Measurements from ENCODE around the gene SYT10.

SYT10 gene

GRCh38 chr12:33439587-33440011 lies at the start of gene SYT10:
Gene SYT10, minus strand, starts transcription at chr12:33439819. Its CDS starts 297 bp downstream, at chr12:33439522.
- peaks cover 6% of the 10 kb centered on the region; the same call in 1 of the 2 replicates for H3K4me1 ChIP-seq (ENCODE audit: insufficient read depth, low read length)
- no peaks in the 10 kb centered on the region for H3K9me3 ChIP-seq (ENCODE audit: control insufficient read depth, insufficient read depth, low read length)
- peak within 1 kb of the TSS; percentile 59 for H3K9ac ChIP-seq (ENCODE audit: low read depth, low read length)
- H3K36me3 ChIP-seq (ENCODE audit: insufficient read depth, low read length), result no peaks in the 10 kb centered on the region

DNA sequence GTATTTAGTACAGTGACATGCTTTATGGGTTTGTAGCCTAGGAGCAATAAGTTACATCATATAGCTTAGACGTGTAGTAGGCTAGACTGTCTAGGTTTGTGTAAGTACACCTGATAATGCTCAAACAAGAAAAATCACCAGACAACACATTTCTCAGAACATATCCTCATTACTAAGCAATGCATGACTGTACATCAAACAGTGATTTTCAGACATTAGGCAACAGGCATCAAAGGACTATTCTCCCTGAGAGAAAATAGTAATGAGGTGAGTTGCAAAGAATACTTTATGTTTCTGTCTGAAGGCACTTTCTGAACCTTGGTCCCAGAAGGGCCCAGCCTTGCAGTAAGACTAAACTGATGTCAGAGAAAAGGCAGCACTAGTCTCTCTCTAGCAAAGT lies 48.4 kb upstream of the SYT10 start:
- Histone ChIP-seq H3K36me3 (ENCODE audit: insufficient read depth, low read length) (no peaks in the 10 kb centered on the region), H3K4me1 (ENCODE audit: insufficient read depth, low read length) (0 out of 2 replicates have a peak, but pooled peaks cover 5% of the 10 kb centered on the region), H3K9me3 (ENCODE audit: control insufficient read depth, insufficient read depth, low read length) (no peaks in the 10 kb centered on the region; the same call in 1 of the 2 replicates), H3K9ac (ENCODE audit: low read depth, low read length) (no peak overlapping the region)

GRCh38 chr12:33486058-33486457 lies 46.4 kb upstream of the SYT10 start:
- no peaks in the 10 kb centered on the region for H3K9me3 ChIP-seq (ENCODE audit: control insufficient read depth, insufficient read depth, low read length)
- H3K4me1 ChIP-seq (ENCODE audit: insufficient read depth, low read length), result 0 out of 2 replicates have a peak, but pooled peaks cover 5% of the 10 kb centered on the region
- H3K36me3 ChIP-seq (ENCODE audit: insufficient read depth, low read length), result no peaks in the 10 kb centered on the region
- no peak overlapping the region for H3K9ac ChIP-seq (ENCODE audit: low read depth, low read length)

DNA sequence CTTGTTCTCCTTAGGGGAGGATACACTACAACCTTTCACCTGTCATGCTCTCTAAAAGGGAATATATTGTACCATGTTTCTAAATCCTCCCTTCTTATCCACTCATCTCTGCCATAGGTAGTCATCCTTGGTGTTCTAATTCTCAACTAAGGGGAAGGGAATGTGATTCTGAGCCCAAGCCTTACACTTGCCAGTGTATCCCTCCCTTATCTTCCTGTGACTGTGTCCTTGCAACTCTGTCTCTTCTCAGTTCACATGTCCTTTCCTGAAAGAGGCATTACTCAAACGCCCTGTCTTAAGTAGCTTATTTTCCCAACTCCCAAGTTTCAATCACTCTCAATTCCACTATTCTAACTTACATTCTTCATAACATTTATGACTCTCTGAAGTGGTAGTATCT lies 44.5 kb upstream of the SYT10 start:
- Histone ChIP-seq H3K9ac (ENCODE audit: low read depth, low read length) (no peak overlapping the region), H3K36me3 (ENCODE audit: insufficient read depth, low read length) (no peaks in the 10 kb centered on the region), H3K4me1 (ENCODE audit: insufficient read depth, low read length) (0 out of 2 replicates have a peak, but pooled peaks cover 5% of the 10 kb centered on the region), H3K9me3 (ENCODE audit: control insufficient read depth, insufficient read depth, low read length) (no peaks in the 10 kb centered on the region)

DNA sequence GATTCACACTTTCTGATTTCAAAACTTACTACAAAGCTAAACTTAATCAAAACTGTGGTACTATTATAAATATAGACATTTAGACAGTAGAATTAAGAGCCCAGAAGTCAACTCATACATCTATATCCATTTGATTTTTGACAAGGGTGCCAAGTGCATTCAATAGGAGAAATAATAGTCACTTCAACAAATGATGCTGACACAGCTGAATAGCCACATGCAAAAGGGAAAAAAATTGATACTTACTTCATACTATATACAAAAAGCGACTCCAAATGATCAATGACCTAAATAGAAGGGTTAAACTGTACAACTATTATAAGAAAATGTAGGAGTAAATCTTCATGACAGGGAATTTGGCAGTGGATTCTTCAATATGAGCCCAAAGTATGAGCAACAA lies 40.7 kb upstream of the SYT10 start:
- Histone ChIP-seq H3K9ac (ENCODE audit: low read depth, low read length) (no peak overlapping the region), H3K36me3 (ENCODE audit: insufficient read depth, low read length) (no peaks in the 10 kb centered on the region), H3K4me1 (ENCODE audit: insufficient read depth, low read length) (no peaks in the 10 kb centered on the region), H3K9me3 (ENCODE audit: control insufficient read depth, insufficient read depth, low read length) (no peaks in the 10 kb centered on the region)

DNA sequence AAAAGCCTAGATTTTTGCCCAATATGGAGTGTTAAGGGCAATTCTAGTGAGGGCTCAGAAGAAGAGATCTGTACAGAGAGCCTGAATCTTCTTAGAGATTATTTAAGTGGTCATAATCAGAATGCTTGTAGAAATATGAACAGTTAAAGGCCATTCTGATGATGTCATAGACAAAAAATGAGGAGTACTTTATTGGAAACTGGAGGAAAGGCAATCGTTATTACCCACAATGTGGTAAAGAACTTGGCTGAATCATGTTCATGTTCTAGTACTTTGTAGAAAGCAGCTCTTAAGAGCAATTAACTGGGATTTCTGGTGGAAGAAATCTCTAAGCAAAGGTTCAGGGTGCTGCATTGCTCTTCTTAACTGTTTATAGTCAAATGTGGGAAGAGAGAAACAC lies 36.4 kb upstream of the SYT10 start:
- no peak overlapping the region for H3K9ac ChIP-seq (ENCODE audit: low read depth, low read length)
- H3K4me1 ChIP-seq (ENCODE audit: insufficient read depth, low read length), result no peaks in the 10 kb centered on the region
- no peaks in the 10 kb centered on the region for H3K36me3 ChIP-seq (ENCODE audit: insufficient read depth, low read length)
- no peaks in the 10 kb centered on the region for H3K9me3 ChIP-seq (ENCODE audit: control insufficient read depth, insufficient read depth, low read length)

DNA sequence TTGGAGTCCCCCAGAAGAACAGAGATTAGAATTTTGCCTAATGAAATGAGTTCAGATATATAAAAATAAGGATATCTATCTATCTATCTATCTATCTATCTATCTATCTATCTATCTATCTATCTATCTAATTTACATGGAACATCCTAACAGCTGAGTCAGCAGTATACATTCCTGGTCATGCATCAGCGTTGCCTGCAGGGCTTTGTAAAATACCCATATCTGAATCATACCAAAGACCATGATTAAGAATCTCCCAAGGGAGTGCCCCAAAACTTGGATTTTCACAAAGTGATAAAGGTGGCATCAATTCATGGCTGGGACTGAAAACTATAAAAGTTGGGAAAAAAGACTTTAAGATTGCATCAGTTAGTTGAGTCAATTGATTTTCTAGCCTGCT lies 32.7 kb upstream of the SYT10 start:
- H3K9ac ChIP-seq (ENCODE audit: low read depth, low read length), result no peak overlapping the region
- no peaks in the 10 kb centered on the region for H3K9me3 ChIP-seq (ENCODE audit: control insufficient read depth, insufficient read depth, low read length)
- no peaks in the 10 kb centered on the region for H3K36me3 ChIP-seq (ENCODE audit: insufficient read depth, low read length)
- no peaks in the 10 kb centered on the region for H3K4me1 ChIP-seq (ENCODE audit: insufficient read depth, low read length)

DNA sequence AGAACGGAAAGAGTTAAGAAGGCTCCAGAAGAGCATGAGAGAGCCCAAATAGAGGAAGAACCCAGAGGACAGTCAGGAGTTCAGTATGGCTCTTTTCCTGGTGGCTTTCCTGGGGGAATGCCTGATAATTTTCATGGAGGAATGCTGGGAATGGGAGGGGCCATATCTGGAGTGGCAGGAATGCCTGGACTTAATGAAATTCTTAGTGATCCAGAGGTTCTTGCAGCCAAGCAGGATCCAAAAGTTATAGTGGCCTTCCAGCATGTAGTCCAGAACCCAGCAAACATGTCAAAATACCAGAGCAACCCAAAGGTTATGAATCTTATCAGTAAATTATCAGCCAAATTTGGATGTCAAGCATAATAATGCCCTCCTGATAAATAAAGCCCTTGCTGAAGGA lies 15.5 kb upstream of the SYT10 start:
- Histone ChIP-seq H3K36me3 (ENCODE audit: insufficient read depth, low read length) (no peaks in the 10 kb centered on the region), H3K9ac (ENCODE audit: low read depth, low read length) (no peak overlapping the region), H3K9me3 (ENCODE audit: control insufficient read depth, insufficient read depth, low read length) (no peaks in the 10 kb centered on the region), H3K4me1 (ENCODE audit: insufficient read depth, low read length) (no peaks in the 10 kb centered on the region; the same call in 1 of the 2 replicates)

- H3K9me3 ChIP-seq (ENCODE audit: control insufficient read depth, insufficient read depth, low read length), result no peaks in the 10 kb centered on the region
- H3K9ac ChIP-seq (ENCODE audit: low read depth, low read length), result no peak overlapping the region
Observed at GRCh38 chr12:33450480-33450879, 10.9 kb upstream of the SYT10 start.

GRCh38 chr12:33440477-33440876 lies 858 bp upstream of the SYT10 start:
- Histone ChIP-seq H3K9ac (ENCODE audit: low read depth, low read length) (no peak overlapping the region), H3K4me1 (ENCODE audit: insufficient read depth, low read length) (peaks cover 6% of the 10 kb centered on the region; the same call in 1 of the 2 replicates), H3K9me3 (ENCODE audit: control insufficient read depth, insufficient read depth, low read length) (no peaks in the 10 kb centered on the region), H3K36me3 (ENCODE audit: insufficient read depth, low read length) (no peaks in the 10 kb centered on the region)

More at GRCh38 chr12:33450480-33450879, 10.9 kb upstream of the SYT10 start:
- Histone ChIP-seq H3K4me1 (ENCODE audit: insufficient read depth, low read length) (no peaks in the 10 kb centered on the region; the same call in 1 of the 2 replicates), H3K36me3 (ENCODE audit: insufficient read depth, low read length) (no peaks in the 10 kb centered on the region)

DNA sequence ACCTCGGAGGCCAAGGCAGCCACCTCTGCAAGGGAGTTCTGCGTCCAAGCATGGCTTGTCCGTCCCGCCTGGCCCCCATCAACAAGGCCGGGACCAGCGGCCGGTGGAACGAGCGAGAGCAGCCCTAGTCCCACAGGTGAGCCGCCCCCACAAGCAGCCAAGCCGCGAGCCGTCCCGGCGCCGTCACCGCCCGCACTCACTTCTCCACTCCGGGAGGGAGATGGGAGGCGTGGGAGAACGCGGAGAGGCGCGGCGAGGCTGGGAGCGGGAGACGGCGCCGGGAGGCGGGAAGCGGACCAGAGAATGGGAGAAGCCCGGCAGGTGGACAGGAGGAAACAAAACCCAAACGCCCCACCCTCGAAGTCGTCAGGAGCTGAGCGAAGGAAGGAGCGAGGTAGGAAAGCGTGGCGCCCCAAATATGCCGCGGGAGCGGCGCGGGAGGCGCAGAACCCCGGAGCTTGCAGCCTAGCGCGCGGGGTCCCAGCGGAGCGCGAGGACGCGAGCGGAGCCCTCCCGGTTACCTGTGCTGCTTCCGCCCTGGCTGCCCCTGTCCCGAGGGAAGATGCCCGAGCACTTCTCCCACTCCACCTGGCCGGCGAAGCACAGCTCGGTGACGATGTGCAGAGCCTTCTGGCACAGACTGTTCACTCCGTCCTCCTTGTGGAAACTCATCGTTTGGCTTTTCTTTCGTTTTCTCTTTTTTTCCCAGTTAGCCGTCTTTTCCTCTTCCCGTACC lies 600 bp downstream of the SYT10 start:
- peaks cover 6% of the 10 kb centered on the region; the same call in 1 of the 2 replicates for H3K4me1 ChIP-seq (ENCODE audit: insufficient read depth, low read length)
- no peaks in the 10 kb centered on the region for H3K36me3 ChIP-seq (ENCODE audit: insufficient read depth, low read length)
- peak overlapping the region; percentile 59 for H3K9ac ChIP-seq (ENCODE audit: low read depth, low read length)
- H3K9me3 ChIP-seq (ENCODE audit: control insufficient read depth, insufficient read depth, low read length), result no peaks in the 10 kb centered on the region

GRCh38 chr12:33438025-33438772 lies 1.4 kb downstream of the SYT10 start:
- no peaks in the 10 kb centered on the region for H3K9me3 ChIP-seq (ENCODE audit: control insufficient read depth, insufficient read depth, low read length)
- H3K9ac ChIP-seq (ENCODE audit: low read depth, low read length), result peak overlapping the region; percentile 59; the same call in 1 of the 2 replicates
- H3K4me1 ChIP-seq (ENCODE audit: insufficient read depth, low read length), result peaks cover 6% of the 10 kb centered on the region; the same call in 1 of the 2 replicates
- no peaks in the 10 kb centered on the region for H3K36me3 ChIP-seq (ENCODE audit: insufficient read depth, low read length)

- H3K36me3 ChIP-seq (ENCODE audit: insufficient read depth, low read length), result no peaks in the 10 kb centered on the region
- H3K4me1 ChIP-seq (ENCODE audit: insufficient read depth, low read length), result peaks cover 6% of the 10 kb centered on the region; the same call in 1 of the 2 replicates
- no peaks in the 10 kb centered on the region for H3K9me3 ChIP-seq (ENCODE audit: control insufficient read depth, insufficient read depth, low read length)
- H3K9ac ChIP-seq (ENCODE audit: low read depth, low read length), result no peak overlapping the region
Observed at GRCh38 chr12:33437598-33437997, 2.0 kb downstream of the SYT10 start.

DNA sequence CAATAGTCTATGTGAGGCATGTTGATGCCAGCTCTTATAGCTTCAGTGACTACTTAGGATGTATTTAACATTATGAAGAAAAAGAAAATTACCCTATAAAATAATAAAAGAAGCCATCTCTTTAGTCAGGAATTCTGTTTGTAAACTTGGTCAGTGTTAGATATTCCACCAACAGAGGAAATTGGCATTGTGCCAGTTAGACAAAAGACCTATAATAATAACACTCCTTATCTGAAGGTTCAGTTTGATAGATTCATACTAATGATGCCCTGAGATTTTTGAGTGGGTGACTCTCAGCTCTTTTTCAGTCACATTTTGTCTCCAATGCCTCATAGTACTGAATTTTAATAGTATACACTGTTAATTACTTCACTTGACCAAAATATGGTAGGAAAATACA lies 6.6 kb downstream of the SYT10 start:
- no peaks in the 10 kb centered on the region for H3K4me1 ChIP-seq (ENCODE audit: insufficient read depth, low read length)
- no peaks in the 10 kb centered on the region for H3K36me3 ChIP-seq (ENCODE audit: insufficient read depth, low read length)
- no peak overlapping the region for H3K9ac ChIP-seq (ENCODE audit: low read depth, low read length)
- H3K9me3 ChIP-seq (ENCODE audit: control insufficient read depth, insufficient read depth, low read length), result no peaks in the 10 kb centered on the region

DNA sequence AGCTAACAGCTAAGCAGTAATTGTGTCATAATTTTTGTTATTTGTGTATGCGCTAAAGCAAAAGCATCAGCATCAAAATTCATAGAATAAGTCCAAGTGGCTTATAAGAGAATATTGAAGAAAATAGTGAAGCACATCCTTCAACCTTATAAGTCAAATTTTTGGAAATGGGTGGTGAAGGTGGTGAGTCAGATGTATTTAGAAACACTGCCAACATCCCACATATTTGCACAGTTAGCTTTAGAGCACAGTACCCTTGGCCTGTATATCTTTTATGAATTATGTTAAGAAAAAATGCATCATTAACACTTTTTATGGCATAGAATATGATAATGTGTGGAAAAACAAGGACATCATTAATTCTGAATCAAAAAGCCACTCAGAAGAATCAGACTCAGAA lies 8.0 kb downstream of the SYT10 start:
- Histone ChIP-seq H3K9ac (ENCODE audit: low read depth, low read length) (no peak overlapping the region), H3K9me3 (ENCODE audit: control insufficient read depth, insufficient read depth, low read length) (no peaks in the 10 kb centered on the region), H3K36me3 (ENCODE audit: insufficient read depth, low read length) (no peaks in the 10 kb centered on the region), H3K4me1 (ENCODE audit: insufficient read depth, low read length) (no peaks in the 10 kb centered on the region)
